ENCODE measurements around the gene TMEM169.
"Not testable (repeated sequence)": the region's sequence is repeated elsewhere in the genome, so short reads cannot be mapped to it uniquely, and the experiment has no call there.

TMEM169 gene

GRCh38 chr2:216071111-216071851, 10.4 kb upstream of the TMEM169 start:
- no peak for DNase-seq (ENCODE audit: low spot score)

- DNase-seq (ENCODE audit: low spot score): no peak
Observed at GRCh38 chr2:216072473-216072872, 9.2 kb upstream of the TMEM169 start.

GRCh38 chr2:216073773-216074172, 7.9 kb upstream of the TMEM169 start:
- no peak for DNase-seq (ENCODE audit: low spot score)

- no peak for DNase-seq (ENCODE audit: low spot score)
Observed at GRCh38 chr2:216074380-216074779, 7.3 kb upstream of the TMEM169 start.

GRCh38 chr2:216074794-216075193, 6.9 kb upstream of the TMEM169 start:
- DNase-seq (ENCODE audit: low spot score): no peak

- no peak for DNase-seq (ENCODE audit: low spot score)
Observed at GRCh38 chr2:216075510-216076485, 5.9 kb upstream of the TMEM169 start.

- no peak for DNase-seq (ENCODE audit: low spot score)
Observed at GRCh38 chr2:216078776-216079175, 2.9 kb upstream of the TMEM169 start.

GRCh38 chr2:216080048-216080447, 1.7 kb upstream of the TMEM169 start:
- not testable (repeated sequence) for DNase-seq (ENCODE audit: low spot score)

GRCh38 chr2:216081012-216081411, 707 bp upstream of the TMEM169 start:
- DNase-seq (ENCODE audit: low spot score): no peak

- peak; percentile 7 for DNase-seq (ENCODE audit: low spot score)
Observed at GRCh38 chr2:216082117-216082711, 495 bp downstream of the TMEM169 start.

- peak; percentile 16 for DNase-seq (ENCODE audit: low spot score)
Observed at GRCh38 chr2:216082805-216083204, 1.1 kb downstream of the TMEM169 start.

- no peak for DNase-seq (ENCODE audit: low spot score)
Observed at GRCh38 chr2:216083464-216084281, 2.0 kb downstream of the TMEM169 start.

- no peak for DNase-seq (ENCODE audit: low spot score)
Observed at GRCh38 chr2:216084547-216084946, 2.8 kb downstream of the TMEM169 start.

- DNase-seq (ENCODE audit: low spot score): no peak
Observed at GRCh38 chr2:216086207-216086893, 4.6 kb downstream of the TMEM169 start.

GRCh38 chr2:216090369-216090786, 8.7 kb downstream of the TMEM169 start:
- no peak for DNase-seq (ENCODE audit: low spot score)

GRCh38 chr2:216092646-216093045, 10.9 kb downstream of the TMEM169 start:
- no peak for DNase-seq (ENCODE audit: low spot score)

- no peak for DNase-seq (ENCODE audit: low spot score)
Observed at GRCh38 chr2:216094701-216095100, 13.0 kb downstream of the TMEM169 start.

GRCh38 chr2:216098421-216099334, 17.0 kb downstream of the TMEM169 start:
- no peak for DNase-seq (ENCODE audit: low spot score)

- no peak for DNase-seq (ENCODE audit: low spot score)
Observed at GRCh38 chr2:216101109-216101508, 19.4 kb downstream of the TMEM169 start.

GRCh38 chr2:216103213-216103612, 21.5 kb downstream of the TMEM169 start:
- no peak for DNase-seq (ENCODE audit: low spot score)

Data from putamen (tissue), 1 donor.